ENCODE measurements around the gene LRCH3.

The LRCH3 gene

DNA sequence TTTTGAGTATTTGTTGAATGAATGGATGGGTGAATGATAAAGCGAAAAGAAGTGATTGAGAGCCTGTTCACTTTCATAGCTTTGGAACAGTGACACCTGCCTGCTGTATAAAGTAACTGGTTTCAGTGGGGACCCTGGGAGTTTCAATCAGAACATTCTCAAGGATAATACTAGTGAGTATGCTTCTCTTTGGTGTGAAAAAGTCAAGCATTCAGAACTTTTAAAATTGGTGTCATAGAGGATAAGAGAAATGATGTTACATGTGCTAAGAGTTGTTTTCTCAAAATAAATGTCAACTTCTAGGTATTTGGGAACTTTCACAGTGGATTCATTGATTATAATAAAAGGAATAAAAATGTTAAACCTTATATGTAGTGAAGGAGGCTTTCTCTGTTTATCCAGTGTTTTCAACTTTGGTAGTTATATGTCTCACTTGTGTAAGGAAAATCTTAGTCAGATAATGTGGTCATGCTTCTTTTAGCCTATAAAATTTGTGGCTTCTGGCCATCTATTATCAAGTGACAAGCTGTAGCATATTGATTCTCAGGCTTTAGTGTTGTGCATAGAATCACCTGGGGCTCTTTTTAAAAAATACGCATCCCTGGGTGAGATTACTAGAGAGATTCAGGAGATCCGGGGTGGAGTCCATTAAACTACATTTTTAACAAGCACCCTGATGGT is 11.9 kb downstream of the LRCH3 start:
- H3F3A ChIP-seq (ENCODE audit: control insufficient read depth, insufficient read depth), result peaks cover 10% of the 10 kb centered on the region; the same call in 1 of the 2 replicates
- no peak overlapping the region for H3K27ac ChIP-seq (ENCODE audit: low read depth, low read length)
- H4K20me1 ChIP-seq (ENCODE audit: control insufficient read depth, insufficient read depth, low read depth, low read length), result peaks cover 32% of the 10 kb centered on the region
- peaks cover 7% of the 10 kb centered on the region; the same call in 1 of the 2 replicates for H3K36me3 ChIP-seq (ENCODE audit: control insufficient read depth, low read length)
- peaks cover 44% of the 10 kb centered on the region for H3K4me1 ChIP-seq (ENCODE audit: control insufficient read depth, low read length)
- no peaks in the 10 kb centered on the region for H3K27me3 ChIP-seq (ENCODE audit: control insufficient read depth, low read length)
- H3K9me3 ChIP-seq (ENCODE audit: control insufficient read depth, insufficient read depth, low read length), result no peaks in the 10 kb centered on the region
- H3K4me3 ChIP-seq (ENCODE audit: low read length), result no peak overlapping the region
- H3K9me2 ChIP-seq (replicated peaks; ENCODE audit: control insufficient read depth, low read length), result no peaks in the 10 kb centered on the region
- H3K4me2 ChIP-seq (ENCODE audit: low read length), result no peak overlapping the region
- H3K79me2 ChIP-seq (ENCODE audit: control insufficient read depth, low read length), result peaks cover 91% of the 10 kb centered on the region
- TF ChIP-seq EZH2phosphoT487 (IDR thresholded peaks at IDR 0.05; ENCODE audit: borderline replicate concordance, low read length), result no peak
- TF ChIP-seq, protein P1, sequence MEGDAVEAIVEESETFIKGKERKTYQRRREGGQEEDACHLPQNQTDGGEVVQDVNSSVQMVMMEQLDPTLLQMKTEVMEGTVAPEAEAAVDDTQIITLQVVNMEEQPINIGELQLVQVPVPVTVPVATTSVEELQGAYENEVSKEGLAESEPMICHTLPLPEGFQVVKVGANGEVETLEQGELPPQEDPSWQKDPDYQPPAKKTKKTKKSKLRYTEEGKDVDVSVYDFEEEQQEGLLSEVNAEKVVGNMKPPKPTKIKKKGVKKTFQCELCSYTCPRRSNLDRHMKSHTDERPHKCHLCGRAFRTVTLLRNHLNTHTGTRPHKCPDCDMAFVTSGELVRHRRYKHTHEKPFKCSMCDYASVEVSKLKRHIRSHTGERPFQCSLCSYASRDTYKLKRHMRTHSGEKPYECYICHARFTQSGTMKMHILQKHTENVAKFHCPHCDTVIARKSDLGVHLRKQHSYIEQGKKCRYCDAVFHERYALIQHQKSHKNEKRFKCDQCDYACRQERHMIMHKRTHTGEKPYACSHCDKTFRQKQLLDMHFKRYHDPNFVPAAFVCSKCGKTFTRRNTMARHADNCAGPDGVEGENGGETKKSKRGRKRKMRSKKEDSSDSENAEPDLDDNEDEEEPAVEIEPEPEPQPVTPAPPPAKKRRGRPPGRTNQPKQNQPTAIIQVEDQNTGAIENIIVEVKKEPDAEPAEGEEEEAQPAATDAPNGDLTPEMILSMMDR (IDR thresholded peaks at IDR 0.05; ENCODE audit: low read depth, low read length, poor library complexity, severe bottlenecking), result peak; percentile 19

- Histone ChIP-seq H3K4me1 (ENCODE audit: control insufficient read depth, low read length) (peaks cover 38% of the 10 kb centered on the region), H3K4me2 (ENCODE audit: low read length) (no peak overlapping the region), H3K9me3 (ENCODE audit: control insufficient read depth, insufficient read depth, low read length) (no peaks in the 10 kb centered on the region), H3F3A (ENCODE audit: control insufficient read depth, insufficient read depth) (peaks cover 10% of the 10 kb centered on the region; the same call in 1 of the 2 replicates), H3K27ac (ENCODE audit: low read depth, low read length) (no peak overlapping the region), H3K27me3 (ENCODE audit: control insufficient read depth, low read length) (no peaks in the 10 kb centered on the region), H3K9me2 (replicated peaks; ENCODE audit: control insufficient read depth, low read length) (no peaks in the 10 kb centered on the region), H3K79me2 (ENCODE audit: control insufficient read depth, low read length) (peaks cover 91% of the 10 kb centered on the region), H4K20me1 (ENCODE audit: control insufficient read depth, insufficient read depth, low read depth, low read length) (peaks cover 29% of the 10 kb centered on the region), H3K4me3 (ENCODE audit: low read length) (no peak overlapping the region), H3K36me3 (ENCODE audit: control insufficient read depth, low read length) (peaks cover 7% of the 10 kb centered on the region; the same call in 1 of the 2 replicates)
- TF ChIP-seq, protein P1 (IDR thresholded peaks at IDR 0.05; ENCODE audit: low read depth, low read length, poor library complexity, severe bottlenecking), result no peak
- TF ChIP-seq EZH2phosphoT487 (IDR thresholded peaks at IDR 0.05; ENCODE audit: borderline replicate concordance, low read length), result no peak
Observed at GRCh38 chr3:197804511-197804910, 13.5 kb downstream of the LRCH3 start.

DNA sequence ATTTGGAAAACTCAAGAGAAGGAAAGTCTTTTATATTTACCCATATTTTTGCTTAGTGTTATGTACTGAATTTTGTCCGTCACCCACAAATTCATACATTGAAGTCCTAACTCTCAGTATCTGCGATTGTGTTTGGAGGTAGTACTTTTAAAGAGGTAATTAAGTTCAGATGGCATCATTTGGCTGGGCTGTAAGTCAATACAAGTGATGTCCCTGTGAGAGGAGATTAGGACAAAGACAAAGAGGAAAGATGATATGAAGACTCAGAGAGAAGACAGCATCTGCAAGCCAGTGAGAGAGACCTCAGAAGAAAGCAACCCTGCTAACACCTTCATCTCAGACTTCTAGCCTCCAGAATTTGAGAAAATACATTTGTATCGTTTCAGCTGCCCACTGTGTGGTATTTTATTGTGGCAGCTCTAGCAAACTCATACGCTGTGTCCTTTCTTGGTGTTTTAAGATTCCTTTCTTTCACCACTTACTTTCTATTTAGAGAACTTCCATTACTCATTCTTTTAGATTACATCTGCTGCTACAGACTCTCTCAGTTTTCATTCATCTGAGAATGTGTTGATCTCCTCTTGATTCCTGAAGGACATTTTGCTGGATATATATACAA is 17.0 kb downstream of the LRCH3 start:
- Histone ChIP-seq H3K4me3 (ENCODE audit: low read length) (no peak overlapping the region), H3K4me2 (ENCODE audit: low read length) (no peak overlapping the region), H3K9me3 (ENCODE audit: control insufficient read depth, insufficient read depth, low read length) (no peaks in the 10 kb centered on the region), H3F3A (ENCODE audit: control insufficient read depth, insufficient read depth) (0 out of 2 replicates have a peak, but pooled peaks cover 6% of the 10 kb centered on the region), H3K79me2 (ENCODE audit: control insufficient read depth, low read length) (peaks cover 89% of the 10 kb centered on the region), H3K36me3 (ENCODE audit: control insufficient read depth, low read length) (peaks cover 7% of the 10 kb centered on the region), H3K9me2 (replicated peaks; ENCODE audit: control insufficient read depth, low read length) (no peaks in the 10 kb centered on the region), H4K20me1 (ENCODE audit: control insufficient read depth, insufficient read depth, low read depth, low read length) (peaks cover 17% of the 10 kb centered on the region), H3K27ac (ENCODE audit: low read depth, low read length) (no peak overlapping the region), H3K4me1 (ENCODE audit: control insufficient read depth, low read length) (peaks cover 11% of the 10 kb centered on the region), H3K27me3 (ENCODE audit: control insufficient read depth, low read length) (no peaks in the 10 kb centered on the region)
- TF ChIP-seq, protein P1 (IDR thresholded peaks at IDR 0.05; ENCODE audit: low read depth, low read length, poor library complexity, severe bottlenecking), result no peak
- no peak for TF ChIP-seq EZH2phosphoT487 (IDR thresholded peaks at IDR 0.05; ENCODE audit: borderline replicate concordance, low read length)
